Esophagus (tissue), 2 donors: ENCODE measurements around the gene ANKRD31. TPM values are rescaled to one million over a fixed set of nuclear protein-coding genes. Genes with fewer than 3 reads are reported as not detected.
"Not testable (repeated sequence)": the region's sequence is repeated elsewhere in the genome, so short reads cannot be mapped to it uniquely, and the experiment has no call there.

Experiments
- H3K27ac ChIP-seq, 2 donors: one replicate each; pipeline ENCODE4 v1.5.1; 2013; ENCODE audit warnings: low read depth in 2 of 2, mild to moderate bottlenecking in 2 of 2, inconsistent platforms in 1 of 2, low read length in 1 of 2, moderate library complexity in 1 of 2
- H3K27me3 ChIP-seq, 2 donors: one replicate each; pipeline ENCODE4 v1.6.1; 2013; ENCODE audit warnings: low read length in 2 of 2, control low read depth in 1 of 2, mild to moderate bottlenecking in 1 of 2; ENCODE audit not compliant: insufficient read depth in 2 of 2, control insufficient read depth in 1 of 2
- H3K36me3 ChIP-seq, 2 donors: one replicate each; pipeline ENCODE4 v1.6.1; 2013; ENCODE audit warnings: low read length in 1 of 2; ENCODE audit not compliant: control insufficient read depth in 2 of 2, insufficient read depth in 2 of 2
- H3K4me1 ChIP-seq, 2 donors: one replicate each; pipeline ENCODE4 v1.6.1; 2013; ENCODE audit warnings: low read length in 1 of 2; ENCODE audit not compliant: control insufficient read depth in 2 of 2, insufficient read depth in 2 of 2
- H3K4me3 ChIP-seq, 2 donors: one replicate each; pipeline ENCODE4 v1.5.1; 2013; ENCODE audit warnings: low read length in 2 of 2, mild to moderate bottlenecking in 2 of 2, low read depth in 1 of 2, moderate library complexity in 1 of 2
- H3K9me3 ChIP-seq, 2 donors: one replicate each; pipeline ENCODE4 v1.6.1; 2013; ENCODE audit warnings: mild to moderate bottlenecking in 2 of 2, low read depth in 1 of 2, low read length in 1 of 2, moderate library complexity in 1 of 2; ENCODE audit not compliant: control insufficient read depth in 2 of 2, insufficient read depth in 1 of 2
- WGBS, 2 donors: extraction: QIAGEN DNeasy Blood & Tissue Kit; methylation state at CpG; one replicate each; pipeline ENCODE4 v1.1.7; 2013; 5-methylcytosine and 5-hydroxymethylcytosine counted together
- polyA plus RNA-seq, 2 donors: library from polyadenylated mRNA; stranded (reverse); fragments of 200-250 nt; gene quantifications; one replicate each; pipeline ENCODE4 v1.2.3, GENCODE V29; 2013
- donor health status: healthy with polysubstance abuse.
- donor health status: Bipolar disorder and iron deficiency.

The ANKRD31 gene
- polyA plus RNA-seq, 2 donors: 0.26 to 0.51 TPM

GRCh38 chr5:75274486-75274885 lies 37.8 kb upstream of the ANKRD31 start:
- 85 to 88% methylated on average over 1 of the region's 1 CpG for WGBS, 2 donors
- Histone ChIP-seq H3K4me1 (no peaks in the 10 kb centered on the region), H3K27me3 (no peaks in the 10 kb centered on the region), H3K36me3 (no peaks in the 10 kb centered on the region), H3K27ac (no peak overlapping the region), H3K4me3 (no peak overlapping the region), H3K9me3 (no peaks in the 10 kb centered on the region)

DNA sequence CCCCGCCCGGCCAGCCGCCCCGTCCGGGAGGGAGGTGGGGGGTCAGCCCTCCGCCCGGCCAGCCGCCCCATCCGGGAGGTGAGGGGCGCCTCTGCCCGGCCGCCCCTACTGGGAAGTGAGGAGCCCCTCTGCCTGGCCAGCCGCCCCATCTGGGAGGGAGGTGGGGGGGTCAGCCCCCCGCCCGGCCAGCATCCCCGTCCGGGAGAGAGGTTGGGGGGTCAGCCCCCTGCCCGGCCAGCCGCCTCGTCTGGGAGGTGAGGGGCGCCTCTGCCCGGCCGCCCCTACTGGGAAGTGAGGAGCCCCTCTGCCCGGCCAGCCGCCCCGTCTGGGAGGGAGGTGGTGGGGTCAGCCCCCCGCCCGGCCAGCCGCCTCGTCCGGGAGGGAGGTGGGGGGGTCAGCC lies 33.9 kb upstream of the ANKRD31 start:
- not testable (repeated sequence) for H3K36me3 ChIP-seq, H3K9me3 ChIP-seq, H3K4me3 ChIP-seq, H3K27me3 ChIP-seq, H3K4me1 ChIP-seq, H3K27ac ChIP-seq
- 97 to 98% methylated on average over 8 to 25 of the region's 31 CpGs for WGBS, 2 donors

DNA sequence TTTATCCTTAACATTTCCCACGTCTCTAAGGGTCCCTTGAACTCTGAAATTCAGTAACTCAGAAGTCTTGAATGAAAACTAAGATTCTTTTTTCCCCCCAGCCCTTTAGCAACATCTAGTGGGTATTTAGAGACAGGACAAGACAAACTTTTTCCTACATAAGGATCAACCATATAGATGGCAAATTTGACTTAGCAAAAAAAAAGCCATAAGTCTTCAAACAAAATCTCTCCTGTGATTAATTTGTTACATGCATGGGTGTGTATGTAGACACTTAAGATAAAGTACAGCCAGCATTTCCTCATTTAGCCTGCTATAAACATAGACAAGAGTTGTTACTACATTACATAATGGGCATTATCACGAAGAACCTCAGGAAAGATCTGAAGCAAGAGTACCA lies 29.1 kb upstream of the ANKRD31 start:
- Histone ChIP-seq H3K4me3 (no peak overlapping the region), H3K27me3 (no peaks in the 10 kb centered on the region), H3K27ac (no peak overlapping the region), H3K36me3 (no peaks in the 10 kb centered on the region), H3K9me3 (no peaks in the 10 kb centered on the region), H3K4me1 (no peaks in the 10 kb centered on the region)
- 40 to 46% methylated on average over 2 of the region's 2 CpGs for WGBS, 2 donors

DNA sequence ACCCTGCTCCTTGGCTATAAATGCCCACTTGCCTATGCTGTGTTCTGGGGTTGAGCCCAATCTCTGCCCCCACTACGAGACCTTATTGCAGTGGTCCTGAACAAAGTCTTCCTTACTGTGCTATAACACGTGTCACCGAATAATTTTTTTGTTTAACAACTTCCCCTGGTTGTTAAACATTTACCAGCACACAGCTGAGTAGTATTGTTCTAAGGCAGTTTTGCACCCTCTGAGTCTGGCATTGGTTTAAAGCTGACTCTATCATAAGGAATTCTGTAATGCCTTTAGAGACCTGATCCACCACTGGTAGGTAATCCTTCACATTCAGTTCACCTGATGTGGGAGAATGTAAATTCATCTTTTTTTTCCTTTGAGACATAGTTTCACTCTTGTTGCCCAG lies 25.6 kb upstream of the ANKRD31 start:
- Histone ChIP-seq H3K27me3 (no peaks in the 10 kb centered on the region), H3K4me3 (no peak overlapping the region), H3K27ac (no peak overlapping the region), H3K4me1 (no peaks in the 10 kb centered on the region), H3K36me3 (no peaks in the 10 kb centered on the region), H3K9me3 (no peaks in the 10 kb centered on the region)
- WGBS, 2 donors: 56 to 68% methylated on average over 3 of the region's 3 CpGs

- WGBS, 2 donors: 75 to 92% methylated on average over 2 of the region's 2 CpGs
- Histone ChIP-seq H3K36me3 (no peaks in the 10 kb centered on the region), H3K27me3 (no peaks in the 10 kb centered on the region)
Observed at GRCh38 chr5:75260708-75261107, 24.0 kb upstream of the ANKRD31 start.

GRCh38 chr5:75250452-75250851 lies 13.8 kb upstream of the ANKRD31 start:
- not testable (repeated sequence) for H3K27ac ChIP-seq

More at GRCh38 chr5:75260708-75261107, 24.0 kb upstream of the ANKRD31 start:
- peaks cover 0 to 1% of the 10 kb centered on the region in 2 donors for H3K9me3 ChIP-seq
- no peaks in the 10 kb centered on the region for H3K4me1 ChIP-seq
- no peak overlapping the region for H3K4me3 ChIP-seq
- H3K27ac ChIP-seq: no peak overlapping the region

GRCh38 chr5:75245023-75245422 lies 8.3 kb upstream of the ANKRD31 start:
- H3K9me3 ChIP-seq: no peaks in the 10 kb centered on the region
- no peaks in the 10 kb centered on the region for H3K4me1 ChIP-seq
- no peak overlapping the region for H3K27ac ChIP-seq
- H3K36me3 ChIP-seq: no peaks in the 10 kb centered on the region
- 94 to 95% methylated on average over 2 of the region's 2 CpGs for WGBS, 2 donors
- no peak overlapping the region for H3K4me3 ChIP-seq
- no peaks in the 10 kb centered on the region for H3K27me3 ChIP-seq

More at GRCh38 chr5:75250452-75250851, 13.8 kb upstream of the ANKRD31 start:
- H3K36me3 ChIP-seq, H3K4me3 ChIP-seq, H3K4me1 ChIP-seq, H3K9me3 ChIP-seq, H3K27me3 ChIP-seq: not testable (repeated sequence)
- 77 to 85% methylated on average over 4 of the region's 4 CpGs for WGBS, 2 donors

- Histone ChIP-seq H3K27me3 (no peaks in the 10 kb centered on the region), H3K27ac (peak overlapping the region; percentile 6 to 51), H3K36me3 (no peaks in the 10 kb centered on the region), H3K4me1 (no peaks in the 10 kb centered on the region), H3K4me3 (no peak overlapping the region), H3K9me3 (no peaks in the 10 kb centered on the region)
- WGBS, 2 donors: 46 to 69% methylated on average over 5 of the region's 5 CpGs
Observed at GRCh38 chr5:75243510-75243909, 6.8 kb upstream of the ANKRD31 start.

GRCh38 chr5:75243100-75243499 lies 6.4 kb upstream of the ANKRD31 start:
- Histone ChIP-seq H3K4me1 (no peaks in the 10 kb centered on the region), H3K36me3 (no peaks in the 10 kb centered on the region), H3K27ac (no peak overlapping the region), H3K27me3 (no peaks in the 10 kb centered on the region), H3K4me3 (no peak overlapping the region), H3K9me3 (no peaks in the 10 kb centered on the region)
- 47 to 51% methylated on average over 1 of the region's 1 CpG for whole genome bisulfite sequencing, 2 donors

DNA sequence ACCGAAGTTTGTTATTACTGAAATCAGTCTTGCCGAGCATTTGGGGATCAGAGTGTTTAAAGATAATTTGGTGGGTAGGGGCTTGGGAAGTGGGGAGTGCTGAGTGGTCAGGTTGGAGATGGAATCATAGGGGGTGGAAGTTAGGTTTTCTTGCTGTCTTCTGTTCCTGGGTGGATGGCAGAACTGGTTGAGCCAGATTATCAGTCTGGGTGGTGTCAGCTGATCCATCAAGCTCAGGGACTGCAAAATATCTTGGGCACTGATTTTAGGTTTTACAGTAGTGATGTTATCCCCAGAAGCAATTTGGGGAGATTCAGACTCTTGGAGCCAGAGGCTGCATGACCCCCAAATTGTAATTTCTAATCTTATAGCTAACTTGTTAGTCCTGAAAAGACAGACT lies 5.4 kb upstream of the ANKRD31 start:
- no peaks in the 10 kb centered on the region for H3K9me3 ChIP-seq
- H3K36me3 ChIP-seq: no peaks in the 10 kb centered on the region
- peak overlapping the region in 1 of 2 donors; percentile 11 for H3K4me3 ChIP-seq
- peak overlapping the region in 1 of 2 donors; percentile 11 for H3K27ac ChIP-seq
- WGBS, 2 donors: 81 to 83% methylated on average over 2 of the region's 2 CpGs
- no peaks in the 10 kb centered on the region for H3K27me3 ChIP-seq
- H3K4me1 ChIP-seq: no peaks in the 10 kb centered on the region
